Activated CD4-positive, alpha-beta T cell treated with anti-CD3 and anti-CD28 coated beads for 36 hours (primary cell): ENCODE data around the gene ZCCHC10. TPM values are rescaled to one million over a fixed set of nuclear protein-coding genes. Genes with fewer than 3 reads are reported as not detected.
"Not testable (repeated sequence)": the region's sequence is repeated elsewhere in the genome, so short reads cannot be mapped to it uniquely, and the experiment has no call there.

Experiments used
- ATAC-seq: fragments of 200-7000 bp; cut with Tn5 transposase; one replicate; pipeline ENCODE4 v1.10.0; 2021; ENCODE audit warnings: mild to moderate bottlenecking, moderate library complexity
- CTCF ChIA-PET: fragments of 350-600 bp; sonication (Branson Sonifier 250); formaldehyde crosslinking; loops from one replicate; lab custom pipeline; 2021; ENCODE audit warnings: antibody characterized with exemption; lab: Charles Lee
- POLR2A ChIA-PET: fragments of 350-600 bp; sonication (Branson Sonifier 250); formaldehyde crosslinking; loops from one replicate; lab custom pipeline; 2021; ENCODE audit warnings: antibody characterized with exemption, inconsistent platforms; lab: Charles Lee
- DNase-seq: peaks from one replicate; pipeline ENCODE4 v3.0.0-alpha.2; 2020
- H3K27ac Mint-ChIP-seq: one replicate; pipeline ENCODE4 v1.8.0; 2021; ENCODE audit warnings: mixed read lengths
- H3K27me3 Mint-ChIP-seq: one replicate; pipeline ENCODE4 v1.8.0; 2021; ENCODE audit warnings: mixed read lengths
- H3K36me3 Mint-ChIP-seq: one replicate; pipeline ENCODE4 v1.8.0; 2021; ENCODE audit warnings: low read depth, mixed read lengths
- H3K4me1 Mint-ChIP-seq: one replicate; pipeline ENCODE4 v1.8.0; 2021; ENCODE audit warnings: mixed read lengths
- H3K4me3 Mint-ChIP-seq: one replicate; pipeline ENCODE4 v1.8.0; 2021; ENCODE audit warnings: mild to moderate bottlenecking, moderate library complexity, mixed read lengths
- H3K9me3 Mint-ChIP-seq: one replicate; pipeline ENCODE4 v1.8.0; 2021; ENCODE audit warnings: low read depth, mixed read lengths
- intact Hi-C, 2 experiments: fragments of 100-400 bp; cut with DNase I in 1 of 2; cut with micrococcal nuclease in 1 of 2; formaldehyde crosslinking; loops; one replicate each; pipeline versions ENCODE4 v1.14.2 to v1.15.1; 2022 to 2024; cut with DNase I, micrococcal nuclease
- total RNA-seq, 2 experiments: library from RNA; stranded (reverse); gene quantifications; one replicate each; pipeline ENCODE4 v1.2.3, GENCODE V29; 2021

The ZCCHC10 gene
- total RNA-seq, 2 experiments from 2014 or later = 25.7 to 32.2 TPM

DNA sequence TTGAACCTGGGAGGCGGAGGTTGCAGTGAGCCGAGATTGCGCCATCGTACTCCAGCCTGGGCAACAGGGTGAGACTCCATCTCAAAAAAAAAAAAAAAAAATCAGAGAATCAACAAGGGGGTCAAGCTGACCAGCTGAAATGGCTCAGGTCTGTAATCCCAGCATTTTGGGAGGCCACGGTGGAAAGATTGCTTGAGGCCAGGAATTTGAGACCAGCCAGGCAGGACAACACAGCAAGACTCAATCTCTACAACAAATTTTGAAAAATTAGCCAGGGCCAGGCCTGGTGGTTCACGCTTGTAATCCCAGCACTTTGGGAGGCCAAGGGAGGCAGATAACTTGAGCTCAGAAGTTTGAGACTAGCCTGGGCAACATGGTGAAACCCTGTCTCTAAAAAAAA, 17.9 kb downstream of the ZCCHC10 start:
- H3K27ac Mint-ChIP-seq, CTCF ChIA-PET: not testable (repeated sequence)

DNA sequence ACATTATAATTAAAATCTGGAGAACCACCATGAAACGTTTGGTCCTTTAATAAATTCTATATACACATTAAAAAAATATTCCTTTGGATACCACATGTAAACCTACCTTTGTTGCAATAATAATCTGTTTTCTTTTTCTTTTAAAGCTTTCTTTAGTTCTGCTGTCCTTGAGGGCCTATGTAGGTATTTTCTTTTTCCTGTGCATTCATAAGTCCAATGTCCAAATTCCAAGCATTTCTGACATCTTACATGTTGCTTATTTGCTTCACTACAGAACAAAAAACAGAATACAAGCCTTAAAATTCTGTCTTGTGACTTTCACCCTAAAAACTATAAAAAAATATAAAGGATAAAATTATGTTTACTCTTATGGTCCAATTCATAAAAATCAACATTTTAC, 19.7 kb downstream of the ZCCHC10 start:
- POLR2A ChIA-PET = no interaction called here
- no peaks in the 10 kb centered on the region for H3K4me1 Mint-ChIP-seq

More for the DNA sequence above, 17.9 kb downstream of the ZCCHC10 start:
- H3K4me1 Mint-ChIP-seq, H3K9me3 Mint-ChIP-seq, H3K27me3 Mint-ChIP-seq, DNase-seq, intact Hi-C loops, ATAC-seq, H3K4me3 Mint-ChIP-seq, POLR2A ChIA-PET: not testable (repeated sequence)
- H3K36me3 Mint-ChIP-seq = peaks cover 22% of the 10 kb centered on the region

DNA sequence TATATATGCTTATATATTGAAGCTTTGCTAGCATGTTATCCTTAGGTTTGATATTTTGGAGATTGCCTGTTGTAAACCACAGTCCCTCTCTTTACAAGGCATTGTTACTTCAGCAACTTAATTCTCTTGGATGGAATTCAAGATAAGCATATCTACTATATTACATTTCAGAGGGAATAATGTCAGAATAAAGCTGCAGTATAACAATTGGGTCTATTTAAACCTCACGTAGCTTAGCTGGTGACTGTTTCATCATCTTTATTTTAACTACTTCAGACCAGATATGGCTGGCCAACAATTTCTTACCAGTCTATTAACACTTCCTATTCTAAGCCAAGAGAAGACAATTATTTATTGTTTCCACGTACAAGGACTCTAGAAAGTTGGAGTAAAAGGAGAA, 27.1 kb downstream of the ZCCHC10 start:
- intact Hi-C loops = no loop called here
- H3K4me1 Mint-ChIP-seq = no peaks in the 10 kb centered on the region
- peaks cover 17% of the 10 kb centered on the region for H3K36me3 Mint-ChIP-seq
- ATAC-seq = no peak
- H3K27me3 Mint-ChIP-seq = no peaks in the 10 kb centered on the region
- H3K27ac Mint-ChIP-seq = no peak overlapping the region
- CTCF ChIA-PET = no interaction called here
- POLR2A ChIA-PET = interaction anchor here (0.6 kb wide), 1 partner anchor 23 kb away, joined by 4 read pairs; no protein-coding TSS in a partner anchor
- no peak for DNase-seq
- no peak overlapping the region for H3K4me3 Mint-ChIP-seq
- H3K9me3 Mint-ChIP-seq = no peaks in the 10 kb centered on the region

More for the DNA sequence above, 19.7 kb downstream of the ZCCHC10 start:
- H3K36me3 Mint-ChIP-seq = peaks cover 24% of the 10 kb centered on the region
- ATAC-seq (no peak), DNase-seq (no peak)
- no peaks in the 10 kb centered on the region for H3K27me3 Mint-ChIP-seq
- no peaks in the 10 kb centered on the region for H3K9me3 Mint-ChIP-seq
- H3K27ac Mint-ChIP-seq = no peak overlapping the region
- intact Hi-C loops = no loop called here
- CTCF ChIA-PET = interaction anchor here (0.5 to 0.6 kb wide), 2 partner anchors 26 to 223 kb away, joined by 3 read pairs; no protein-coding TSS in a partner anchor
- H3K4me3 Mint-ChIP-seq = no peak overlapping the region

DNA sequence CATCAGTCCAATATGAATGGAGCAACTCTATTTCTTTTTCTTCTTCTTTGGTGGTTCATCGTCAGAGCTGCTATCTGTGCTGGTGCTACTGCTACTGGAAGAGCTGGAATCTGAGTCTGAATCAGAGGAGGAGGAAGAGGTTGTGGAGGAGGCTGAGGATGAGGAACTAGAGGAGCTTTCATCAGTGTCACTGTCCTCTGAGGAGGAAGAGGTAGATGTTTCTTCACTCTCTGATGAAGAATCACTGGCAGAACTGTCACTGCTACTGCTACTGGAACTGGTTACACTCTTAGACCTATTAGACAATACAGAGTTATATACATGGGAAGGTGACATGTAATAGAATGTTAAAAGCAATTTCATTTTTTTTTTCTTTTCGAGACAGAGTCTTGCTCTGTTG, 27.8 kb downstream of the ZCCHC10 start:
- CTCF ChIA-PET = no interaction called here
- intact Hi-C loops = no loop called here
- H3K4me3 Mint-ChIP-seq = no peak overlapping the region
- peaks cover 15% of the 10 kb centered on the region for H3K36me3 Mint-ChIP-seq
- H3K27me3 Mint-ChIP-seq = no peaks in the 10 kb centered on the region
- H3K27ac Mint-ChIP-seq = no peak overlapping the region
- ATAC-seq (no peak), DNase-seq (no peak)
- POLR2A ChIA-PET = interaction anchor here (0.6 kb wide), 1 partner anchor 22 kb away, joined by 4 read pairs; no protein-coding TSS in a partner anchor
- H3K4me1 Mint-ChIP-seq = no peaks in the 10 kb centered on the region
- H3K9me3 Mint-ChIP-seq = no peaks in the 10 kb centered on the region

GRCh38 chr5:132996307-132996706, 30.0 kb downstream of the ZCCHC10 start:
- Mint-ChIP-seq H3K27ac (no peak overlapping the region), H3K9me3 (no peaks in the 10 kb centered on the region), H3K4me1 (no peaks in the 10 kb centered on the region), H3K36me3 (peaks cover 6% of the 10 kb centered on the region), H3K4me3 (no peak overlapping the region), H3K27me3 (no peaks in the 10 kb centered on the region)
- intact Hi-C loops = no loop called here
- ATAC-seq (no peak), DNase-seq (no peak)
- ChIA-PET CTCF (interaction anchor here (0.6 kb wide), 1 partner anchor 37 kb away, joined by 3 read pairs; no protein-coding TSS in a partner anchor), POLR2A (no interaction called here)

DNA sequence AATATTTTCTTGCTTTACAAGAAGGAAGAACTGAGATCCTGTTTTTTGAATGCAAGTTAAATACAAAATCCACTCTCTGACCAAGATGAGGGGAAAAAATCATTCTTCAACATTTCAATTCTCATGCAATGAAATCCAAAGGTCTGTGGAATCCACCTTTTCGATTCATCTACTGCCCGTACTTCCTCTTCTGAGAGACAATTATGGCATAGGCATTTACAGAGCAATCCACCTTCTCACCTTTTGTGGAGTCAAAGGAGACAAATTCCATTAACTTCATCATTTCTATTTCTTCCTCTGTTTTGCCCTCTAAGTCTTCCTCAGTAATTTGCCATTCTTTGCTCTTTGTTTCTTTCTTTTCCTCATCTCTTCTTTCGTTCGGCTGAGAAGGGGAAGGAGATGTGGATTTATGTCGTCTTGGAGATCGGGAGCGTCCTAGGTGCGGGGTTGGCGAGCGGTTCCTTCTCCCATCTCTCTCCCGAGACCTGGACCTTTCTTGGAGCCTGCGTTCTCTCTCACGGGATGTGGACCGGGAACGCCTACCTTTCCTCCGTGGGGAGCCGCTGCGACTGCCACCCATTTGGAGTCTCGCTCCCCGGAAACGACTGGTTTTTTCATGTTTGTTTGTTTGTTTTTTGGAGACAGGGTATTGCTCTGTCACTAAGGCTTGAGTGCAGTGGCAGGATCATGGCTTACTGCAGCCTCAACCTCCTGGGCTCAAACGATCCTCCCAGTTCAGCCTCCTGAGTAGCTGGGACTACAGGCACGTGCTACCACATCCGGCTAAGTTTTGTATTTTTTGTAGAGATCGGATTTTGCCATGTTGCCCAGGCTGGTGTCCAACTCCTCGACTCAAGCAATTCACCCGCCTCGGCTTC, 38.6 kb downstream of the ZCCHC10 start:
- CTCF ChIA-PET = interaction anchor here (0.6 kb wide), 2 partner anchors 32 to 49 kb away, joined by 3 read pairs; no protein-coding TSS in a partner anchor
- intact Hi-C loops = no loop called here
- Mint-ChIP-seq H3K9me3 (no peaks in the 10 kb centered on the region), H3K36me3 (no peaks in the 10 kb centered on the region), H3K27me3 (no peaks in the 10 kb centered on the region), H3K4me1 (no peaks in the 10 kb centered on the region), H3K4me3 (no peak overlapping the region), H3K27ac (no peak overlapping the region)
- POLR2A ChIA-PET = no interaction called here
- DNase-seq (no peak), ATAC-seq (no peak)

- POLR2A ChIA-PET, DNase-seq, H3K27me3 Mint-ChIP-seq, intact Hi-C loops, CTCF ChIA-PET, H3K4me1 Mint-ChIP-seq, H3K4me3 Mint-ChIP-seq, H3K9me3 Mint-ChIP-seq, ATAC-seq, H3K36me3 Mint-ChIP-seq, H3K27ac Mint-ChIP-seq: not testable (repeated sequence)
Measured at GRCh38 chr5:132982971-132983370, 43.4 kb downstream of the ZCCHC10 start.

- ATAC-seq (no peak), DNase-seq (no peak)
- Mint-ChIP-seq H3K9me3 (peaks cover 6% of the 10 kb centered on the region), H3K36me3 (no peaks in the 10 kb centered on the region), H3K4me3 (no peak overlapping the region), H3K27me3 (no peaks in the 10 kb centered on the region), H3K27ac (no peak overlapping the region), H3K4me1 (no peaks in the 10 kb centered on the region)
- ChIA-PET POLR2A (no interaction called here), CTCF (no interaction called here)
- intact Hi-C loops = no loop called here
Measured at GRCh38 chr5:132981288-132981687, 45.1 kb downstream of the ZCCHC10 start.

DNA sequence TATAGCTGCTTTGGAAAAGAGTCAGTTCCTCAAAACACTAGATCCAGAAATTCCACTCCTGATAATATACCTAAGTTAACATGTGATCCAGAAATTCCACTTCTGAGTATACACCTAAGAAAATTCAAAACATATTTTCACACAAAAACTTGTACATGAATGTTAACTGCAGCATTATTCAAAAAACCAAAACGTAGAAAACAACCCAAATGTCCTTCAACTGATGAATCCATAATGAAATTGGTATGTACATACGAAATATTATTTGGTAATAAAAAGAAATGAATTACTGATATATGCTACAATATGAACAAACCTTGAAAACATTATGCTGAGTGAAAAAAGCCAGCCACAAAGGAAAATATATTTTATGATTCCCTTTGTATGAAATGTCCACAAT, 46.4 kb downstream of the ZCCHC10 start:
- ChIA-PET CTCF (interaction anchor here (0.6 to 0.8 kb wide), 4 partner anchors 27 to 917 kb away, joined by 3 read pairs; no protein-coding TSS in a partner anchor), POLR2A (no interaction called here)
- intact Hi-C loops = no loop called here
- Mint-ChIP-seq H3K27me3 (no peaks in the 10 kb centered on the region), H3K9me3 (peaks cover 6% of the 10 kb centered on the region), H3K27ac (no peak overlapping the region), H3K4me3 (no peak overlapping the region), H3K36me3 (no peaks in the 10 kb centered on the region), H3K4me1 (no peaks in the 10 kb centered on the region)
- ATAC-seq (no peak), DNase-seq (no peak)

- H3K36me3 Mint-ChIP-seq = no peaks in the 10 kb centered on the region
- H3K4me3 Mint-ChIP-seq = no peak overlapping the region
- H3K4me1 Mint-ChIP-seq = no peaks in the 10 kb centered on the region
- DNase-seq = no peak
- ATAC-seq = no peak
- no peak overlapping the region for H3K27ac Mint-ChIP-seq
- ChIA-PET CTCF (no interaction called here), POLR2A (no interaction called here)
- H3K9me3 Mint-ChIP-seq = peaks cover 6% of the 10 kb centered on the region
- no peaks in the 10 kb centered on the region for H3K27me3 Mint-ChIP-seq
- intact Hi-C loops = no loop called here
Measured at GRCh38 chr5:132979367-132979940, 46.9 kb downstream of the ZCCHC10 start.

- no peak overlapping the region for H3K27ac Mint-ChIP-seq
- ChIA-PET POLR2A (interaction anchor here (0.7 kb wide), 1 partner anchor 13 kb away, joined by 4 read pairs; no protein-coding TSS in a partner anchor), CTCF (interaction anchor here (0.7 to 1.0 kb wide), 2 partner anchors 25 to 93 kb away, joined by 3 read pairs; no protein-coding TSS in a partner anchor)
- DNase-seq (no peak), ATAC-seq (no peak)
- H3K4me1 Mint-ChIP-seq = no peaks in the 10 kb centered on the region
- intact Hi-C loops = no loop called here
- H3K4me3 Mint-ChIP-seq = no peak overlapping the region
- H3K36me3 Mint-ChIP-seq = no peaks in the 10 kb centered on the region
- no peaks in the 10 kb centered on the region for H3K27me3 Mint-ChIP-seq
- H3K9me3 Mint-ChIP-seq = peaks cover 6% of the 10 kb centered on the region
Measured at GRCh38 chr5:132976852-132977251, 49.5 kb downstream of the ZCCHC10 start.
